CMK (cell line): ENCODE data around the gene PLA2G4B.

Experiments
- DNase-seq: peaks from one replicate; pipeline ENCODE4 v3.0.0-alpha.2; 2010; ENCODE audit warnings: low read depth

PLA2G4B gene

GRCh38 chr15:41871175-41871905 is 32.7 kb downstream of the PLA2G4B start:
- no peak for DNase-seq

- DNase-seq, result no peak
These were observed 33.6 kb downstream of the PLA2G4B start for GRCh38 chr15:41872166-41872747.

- DNase-seq, result no peak
These were observed 35.1 kb downstream of the PLA2G4B start for GRCh38 chr15:41873711-41874110.

- DNase-seq, result no peak
These were observed 36.1 kb downstream of the PLA2G4B start for GRCh38 chr15:41874736-41875135.

- no peak for DNase-seq
These were observed 37.4 kb downstream of the PLA2G4B start for GRCh38 chr15:41876007-41876406.

- no peak for DNase-seq
These were observed 38.0 kb downstream of the PLA2G4B start for GRCh38 chr15:41876689-41877088.

- no peak for DNase-seq
These were observed 39.1 kb downstream of the PLA2G4B start for GRCh38 chr15:41877631-41878354.

GRCh38 chr15:41878355-41878699 is 39.7 kb downstream of the PLA2G4B start:
- DNase-seq, result no peak

- DNase-seq, result no peak
These were observed 40.7 kb downstream of the PLA2G4B start for GRCh38 chr15:41879321-41879845.

- no peak for DNase-seq
These were observed 41.7 kb downstream of the PLA2G4B start for GRCh38 chr15:41880156-41880877.

GRCh38 chr15:41881086-41881485 is 42.4 kb downstream of the PLA2G4B start:
- DNase-seq, result no peak

- no peak for DNase-seq
These were observed 42.9 kb downstream of the PLA2G4B start for GRCh38 chr15:41881550-41881919.

- DNase-seq, result no peak
These were observed 43.5 kb downstream of the PLA2G4B start for GRCh38 chr15:41881920-41882688.

GRCh38 chr15:41882689-41883483 is 44.2 kb downstream of the PLA2G4B start:
- DNase-seq, result no peak

- no peak for DNase-seq
These were observed 44.8 kb downstream of the PLA2G4B start for GRCh38 chr15:41883484-41883825.

- DNase-seq, result no peak
These were observed 45.8 kb downstream of the PLA2G4B start for GRCh38 chr15:41884458-41884857.

- no peak for DNase-seq
These were observed 46.7 kb downstream of the PLA2G4B start for GRCh38 chr15:41885321-41885720.

GRCh38 chr15:41885841-41886240 is 47.2 kb downstream of the PLA2G4B start:
- DNase-seq, result no peak

- DNase-seq, result no peak
These were observed 48.1 kb downstream of the PLA2G4B start for GRCh38 chr15:41886741-41887140.

GRCh38 chr15:41887161-41887560 is 48.5 kb downstream of the PLA2G4B start:
- DNase-seq, result no peak

GRCh38 chr15:41887893-41888292 is 49.2 kb downstream of the PLA2G4B start:
- DNase-seq, result no peak
